Liver (tissue), 9 donors: Measurements from ENCODE around the gene SETD1B. TPM values are rescaled to one million over a fixed set of nuclear protein-coding genes. Genes with fewer than 3 reads are reported as not detected.

ENCODE experiments used
- DNase-seq: peaks from one replicate; pipeline ENCODE4 v3.0.0-alpha.2; 2017; ENCODE audit warnings: low spot score
- H3K27ac ChIP-seq, 2 donors: one replicate each; pipeline ENCODE4 v1.7.0; 2013; ENCODE audit warnings: inconsistent platforms in 2 of 2, low read length in 2 of 2, control low read depth in 1 of 2, low read depth in 1 of 2, mild to moderate bottlenecking in 1 of 2
- H3K27me3 ChIP-seq, 4 donors: one replicate each; pipeline versions ENCODE4 v1.6.1 to v1.7.0; 2013; ENCODE audit warnings: low read length in 3 of 4, inconsistent platforms in 1 of 4, mild to moderate bottlenecking in 1 of 4, moderate library complexity in 1 of 4; ENCODE audit not compliant: control insufficient read depth in 4 of 4, insufficient read depth in 4 of 4
- H3K36me3 ChIP-seq, 4 donors: one replicate each; pipeline versions ENCODE4 v1.6.1 to v1.7.0; 2013; ENCODE audit warnings: low read length in 3 of 4, mild to moderate bottlenecking in 3 of 4, low read depth in 1 of 4, moderate library complexity in 1 of 4; ENCODE audit not compliant: control insufficient read depth in 4 of 4, insufficient read depth in 3 of 4
- H3K4me1 ChIP-seq, 4 donors: one replicate each; pipeline versions ENCODE4 v1.6.1 to v1.7.0; 2013; ENCODE audit warnings: low read length in 3 of 4, mild to moderate bottlenecking in 3 of 4, moderate library complexity in 1 of 4; ENCODE audit not compliant: control insufficient read depth in 4 of 4, insufficient read depth in 4 of 4
- H3K4me3 ChIP-seq, 3 donors: one replicate each; pipeline versions ENCODE4 v1.6.1 to v1.7.0; 2013; ENCODE audit warnings: low read length in 3 of 3, control low read depth in 1 of 3, low read depth in 1 of 3, mild to moderate bottlenecking in 1 of 3
- H3K9ac ChIP-seq, 2 donors: one replicate each; pipeline ENCODE4 v1.7.0; 2013; ENCODE audit warnings: low read length in 2 of 2, mild to moderate bottlenecking in 2 of 2, moderate library complexity in 2 of 2, control low read depth in 1 of 2, low read depth in 1 of 2
- H3K9me3 ChIP-seq, 4 donors: one replicate each; pipeline versions ENCODE4 v1.6.1 to v1.7.0; 2013; ENCODE audit warnings: low read length in 3 of 4; ENCODE audit not compliant: control insufficient read depth in 4 of 4
- EGR1 ChIP-seq, 2 donors: IDR thresholded peaks; 2 replicates each; pipeline ENCODE4 v1.6.1; 2016 to 2018; ENCODE audit warnings: antibody characterized with exemption in 2 of 2, low read depth in 2 of 2
- FOXA1 ChIP-seq: IDR thresholded peaks from 2 replicates; pipeline ENCODE4 v1.6.1; 2016; ENCODE audit warnings: antibody characterized with exemption
- FOXA2 ChIP-seq: IDR thresholded peaks from 2 replicates; pipeline ENCODE4 v1.6.1; 2016; ENCODE audit warnings: antibody characterized with exemption
- HNF4A ChIP-seq, 2 donors: conservative IDR thresholded peaks; 2 replicates each; pipeline ENCODE4 v1.6.1; 2016; ENCODE audit warnings: antibody characterized with exemption in 2 of 2, mild to moderate bottlenecking in 2 of 2
- HNF4G ChIP-seq: IDR thresholded peaks from 2 replicates; pipeline ENCODE4 v1.6.1; 2016; ENCODE audit warnings: antibody characterized with exemption
- JUND ChIP-seq, 2 donors: IDR thresholded peaks; 2 replicates each; pipeline ENCODE4 v1.6.1; 2016; ENCODE audit warnings: antibody characterized with exemption in 2 of 2
- NR2F2 ChIP-seq: IDR thresholded peaks from 2 replicates; pipeline ENCODE4 v1.6.1; 2016; ENCODE audit warnings: antibody characterized with exemption
- RAD21 ChIP-seq, 2 donors: IDR thresholded peaks; 2 replicates each; pipeline ENCODE4 v1.6.1; 2016; ENCODE audit warnings: antibody characterized with exemption in 2 of 2, mild to moderate bottlenecking in 2 of 2
- REST ChIP-seq: IDR thresholded peaks from 2 replicates; pipeline ENCODE4 v1.6.1; 2016; ENCODE audit warnings: antibody characterized with exemption, mild to moderate bottlenecking
- RXRA ChIP-seq, 2 donors: IDR thresholded peaks; 2 replicates each; pipeline ENCODE4 v1.6.1; 2017 to 2018; ENCODE audit warnings: antibody characterized with exemption in 2 of 2, mild to moderate bottlenecking in 1 of 2
- SP1 ChIP-seq: IDR thresholded peaks from 2 replicates; pipeline ENCODE4 v1.6.1; 2018; ENCODE audit warnings: antibody characterized with exemption, mild to moderate bottlenecking
- TAF1 ChIP-seq: conservative IDR thresholded peaks from 2 replicates; pipeline ENCODE4 v1.6.1; 2016; ENCODE audit warnings: antibody characterized with exemption, mild to moderate bottlenecking
- YY1 ChIP-seq: IDR thresholded peaks from 2 replicates; pipeline ENCODE4 v1.6.1; 2016; ENCODE audit warnings: antibody characterized with exemption, mild to moderate bottlenecking
- ZBTB33 ChIP-seq: IDR thresholded peaks from 2 replicates; pipeline ENCODE4 v1.6.1; 2016; ENCODE audit warnings: antibody characterized with exemption
- WGBS: extraction: QIAGEN DNeasy Blood & Tissue Kit; methylation state at CpG from one replicate; pipeline ENCODE4 v1.1.7; 2013; 5-methylcytosine and 5-hydroxymethylcytosine counted together
- polyA plus RNA-seq, 2 donors: library from polyadenylated mRNA; stranded (reverse) in 1 of 2; unstranded in 1 of 2; fragments of 200-250 nt in 1 of 2; fragments of >200 nt in 1 of 2; fragmentation: Nextera tagmentation in 1 of 2; extraction: Ambion mirVana in 1 of 2; gene quantifications; one replicate each; pipeline versions ENCODE4 v1.2.1 to v1.2.3, GENCODE V29; 2013 to 2015
- total RNA-seq, 2 donors: library from RNA; depleted of rRNA; stranded (reverse); fragments of >200 nt; gene quantifications; one replicate each; pipeline ENCODE4 v1.2.3, GENCODE V29; 2014
- TF ChIP-seq, protein P1 (sequence below): IDR thresholded peaks from 2 replicates; pipeline ENCODE4 v1.6.1; 2016; ENCODE audit warnings: antibody characterized with exemption
- TF ChIP-seq, protein P2 (sequence below): IDR thresholded peaks from 2 replicates; pipeline ENCODE4 v1.6.1; 2016; ENCODE audit warnings: antibody characterized with exemption
- TF ChIP-seq, protein P3 (sequence below): fragments of 150-350 bp; IDR thresholded peaks from 2 replicates; pipeline ENCODE4 v1.5.1; 2017; ENCODE audit warnings: improper control_type of control experiment, low read depth, low read length; ENCODE audit not compliant: missing input control
- donor health status: healthy.
- donor health status: healthy.
- donor health status: healthy.
- donor health status: healthy.
- donor health status: healthy.

The SETD1B gene
- total RNA-seq: 1 to 10 TPM; 4.3 to 7.9 TPM
- 1 to 10 TPM; 1.8 to 5.8 TPM for polyA plus RNA-seq

DNA sequence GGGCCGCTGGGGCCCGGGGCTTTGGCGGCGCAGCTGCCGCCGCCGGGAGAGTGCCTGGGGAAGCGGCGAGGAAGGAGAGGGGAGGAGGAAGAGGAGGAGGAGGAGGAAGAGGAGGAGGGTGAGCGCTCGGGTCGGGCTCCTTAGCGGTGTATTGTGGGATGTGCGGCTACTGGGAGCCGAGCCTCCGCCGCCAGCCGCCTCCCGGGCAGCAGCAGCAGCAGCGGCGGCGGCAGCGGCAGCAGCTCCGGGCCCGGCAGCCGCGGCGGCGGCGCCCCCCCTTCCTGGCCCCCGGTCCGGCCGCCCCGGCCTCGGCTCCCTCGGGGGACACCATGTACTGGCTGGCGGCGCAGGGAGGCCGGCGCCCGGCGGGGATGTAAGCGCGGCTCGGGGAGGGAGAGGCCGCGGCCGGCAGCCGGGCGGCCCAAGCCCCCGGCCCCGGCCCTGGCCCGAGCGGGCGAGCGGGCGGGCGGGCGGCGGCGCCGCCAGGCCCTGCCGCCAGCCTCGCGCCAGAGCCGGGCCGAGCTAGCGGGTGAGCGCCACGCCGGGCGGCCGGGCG lies at the start of gene SETD1B:
SETD1B (plus strand) TSS at position 149 of the 556 bp plus-strand sequence. CDS start 729 bp downstream, outside the sequence.
- DNase-seq: peak; percentile 69
- Histone ChIP-seq H3K4me1 (peaks cover 4 to 42% (median 30%) of the 10 kb centered on the region in 4 donors), H3K27me3 (no peaks in the 10 kb centered on the region), H3K27ac (peak within 1 kb of the TSS; percentile 99 to 100), H3K9me3 (no peaks in the 10 kb centered on the region), H3K4me3 (peak within 1 kb of the TSS; percentile 66 to 93 (median 81)), H3K36me3 (peaks cover 2 to 5% (median 4%) of the 10 kb centered on the region in 4 donors), H3K9ac (peak within 1 kb of the TSS; percentile 75 to 83)
- under 1% methylated on average over 74 of the region's 74 CpGs for WGBS
- TF ChIP-seq, protein P1, sequence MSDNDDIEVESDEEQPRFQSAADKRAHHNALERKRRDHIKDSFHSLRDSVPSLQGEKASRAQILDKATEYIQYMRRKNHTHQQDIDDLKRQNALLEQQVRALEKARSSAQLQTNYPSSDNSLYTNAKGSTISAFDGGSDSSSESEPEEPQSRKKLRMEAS: no peak
- no peak for TF ChIP-seq NR2F2
- no peak for TF ChIP-seq FOXA1
- no peak for TF ChIP-seq YY1
- no peak for TF ChIP-seq RAD21 (IDR thresholded peaks at IDR 0.05)
- TF ChIP-seq, protein P2, sequence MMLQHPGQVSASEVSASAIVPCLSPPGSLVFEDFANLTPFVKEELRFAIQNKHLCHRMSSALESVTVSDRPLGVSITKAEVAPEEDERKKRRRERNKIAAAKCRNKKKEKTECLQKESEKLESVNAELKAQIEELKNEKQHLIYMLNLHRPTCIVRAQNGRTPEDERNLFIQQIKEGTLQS: no peak

DNA sequence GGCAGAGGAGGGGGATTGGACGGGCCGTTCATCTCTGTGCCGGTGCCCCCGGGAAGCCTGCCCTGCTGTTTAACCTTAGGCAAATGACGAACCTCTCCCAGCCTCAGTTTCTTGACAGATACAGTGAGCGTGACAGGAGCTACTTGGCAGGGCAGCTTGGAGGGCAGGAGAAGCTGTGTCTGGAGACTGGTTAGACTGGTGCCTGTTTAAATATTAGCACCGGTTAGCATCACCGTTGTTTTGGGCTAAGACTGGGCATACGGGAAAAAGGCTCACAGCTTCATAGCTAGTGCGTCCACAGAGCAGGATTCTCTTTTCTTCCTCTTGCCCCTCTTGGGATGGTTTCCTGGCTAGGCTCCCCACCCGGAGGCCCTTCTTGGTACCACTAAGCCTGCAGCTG lies 49.0 kb upstream of the SETD1B start:
- Histone ChIP-seq H3K27me3 (no peaks in the 10 kb centered on the region), H3K9ac (peak overlapping the region in 1 of 2 donors; percentile 52), H3K4me3 (no peak overlapping the region), H3K27ac (no peak overlapping the region), H3K4me1 (peaks cover 4 to 28% (median 13%) of the 10 kb centered on the region in 4 donors), H3K9me3 (no peaks in the 10 kb centered on the region), H3K36me3 (no peaks in the 10 kb centered on the region)
- DNase-seq: no peak
- 96% methylated on average over 11 of the region's 11 CpGs for WGBS
- TF ChIP-seq TAF1 (no peak), EGR1 (IDR thresholded peaks at IDR 0.05; ENCODE audit: low read depth in 2 of 2) (no peak)

GRCh38 chr12:121755591-121755990 lies 48.2 kb upstream of the SETD1B start:
- Histone ChIP-seq H3K4me3 (no peak overlapping the region), H3K4me1 (peaks cover 4 to 28% (median 13%) of the 10 kb centered on the region in 4 donors), H3K27ac (no peak overlapping the region), H3K9ac (no peak overlapping the region), H3K9me3 (no peaks in the 10 kb centered on the region), H3K36me3 (no peaks in the 10 kb centered on the region), H3K27me3 (no peaks in the 10 kb centered on the region)
- no peak for TF ChIP-seq TAF1
- TF ChIP-seq, protein P2: no peak
- TF ChIP-seq, protein P3, sequence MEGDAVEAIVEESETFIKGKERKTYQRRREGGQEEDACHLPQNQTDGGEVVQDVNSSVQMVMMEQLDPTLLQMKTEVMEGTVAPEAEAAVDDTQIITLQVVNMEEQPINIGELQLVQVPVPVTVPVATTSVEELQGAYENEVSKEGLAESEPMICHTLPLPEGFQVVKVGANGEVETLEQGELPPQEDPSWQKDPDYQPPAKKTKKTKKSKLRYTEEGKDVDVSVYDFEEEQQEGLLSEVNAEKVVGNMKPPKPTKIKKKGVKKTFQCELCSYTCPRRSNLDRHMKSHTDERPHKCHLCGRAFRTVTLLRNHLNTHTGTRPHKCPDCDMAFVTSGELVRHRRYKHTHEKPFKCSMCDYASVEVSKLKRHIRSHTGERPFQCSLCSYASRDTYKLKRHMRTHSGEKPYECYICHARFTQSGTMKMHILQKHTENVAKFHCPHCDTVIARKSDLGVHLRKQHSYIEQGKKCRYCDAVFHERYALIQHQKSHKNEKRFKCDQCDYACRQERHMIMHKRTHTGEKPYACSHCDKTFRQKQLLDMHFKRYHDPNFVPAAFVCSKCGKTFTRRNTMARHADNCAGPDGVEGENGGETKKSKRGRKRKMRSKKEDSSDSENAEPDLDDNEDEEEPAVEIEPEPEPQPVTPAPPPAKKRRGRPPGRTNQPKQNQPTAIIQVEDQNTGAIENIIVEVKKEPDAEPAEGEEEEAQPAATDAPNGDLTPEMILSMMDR: no peak
- no peak for TF ChIP-seq HNF4A (conservative IDR thresholded peaks at IDR 0.05)
- TF ChIP-seq RXRA (IDR thresholded peaks at IDR 0.05): no peak
- no peak for TF ChIP-seq NR2F2
- TF ChIP-seq, protein P1: no peak
- TF ChIP-seq RAD21 (IDR thresholded peaks at IDR 0.05): no peak
- no peak for TF ChIP-seq FOXA2
- TF ChIP-seq SP1: no peak
- TF ChIP-seq YY1: no peak
- no peak for TF ChIP-seq HNF4G
- TF ChIP-seq ZBTB33: no peak
- TF ChIP-seq REST: no peak
- TF ChIP-seq JUND (IDR thresholded peaks at IDR 0.05): no peak
- WGBS: 98% methylated on average over 3 of the region's 3 CpGs
- no peak for DNase-seq
